GM19467 (cell line): ENCODE results near the gene TP53I13.
A peak's percentile ranks its signal among the peaks of the same experiment; 100 is the strongest.
"Not testable (repeated sequence)": the region's sequence is repeated elsewhere in the genome, so short reads cannot be mapped to it uniquely, and the experiment has no call there.

Experiments
- ATAC-seq: cut with Tn5 transposase; IDR thresholded peaks from one replicate; pipeline ENCODE4 v1.9.1; 2021; ENCODE audit warnings: mild to moderate bottlenecking, moderate library complexity; ENCODE audit not compliant: unreplicated experiment

TP53I13 gene, protein sequence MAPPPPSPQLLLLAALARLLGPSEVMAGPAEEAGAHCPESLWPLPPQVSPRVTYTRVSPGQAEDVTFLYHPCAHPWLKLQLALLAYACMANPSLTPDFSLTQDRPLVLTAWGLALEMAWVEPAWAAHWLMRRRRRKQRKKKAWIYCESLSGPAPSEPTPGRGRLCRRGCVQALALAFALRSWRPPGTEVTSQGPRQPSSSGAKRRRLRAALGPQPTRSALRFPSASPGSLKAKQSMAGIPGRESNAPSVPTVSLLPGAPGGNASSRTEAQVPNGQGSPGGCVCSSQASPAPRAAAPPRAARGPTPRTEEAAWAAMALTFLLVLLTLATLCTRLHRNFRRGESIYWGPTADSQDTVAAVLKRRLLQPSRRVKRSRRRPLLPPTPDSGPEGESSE

DNA sequence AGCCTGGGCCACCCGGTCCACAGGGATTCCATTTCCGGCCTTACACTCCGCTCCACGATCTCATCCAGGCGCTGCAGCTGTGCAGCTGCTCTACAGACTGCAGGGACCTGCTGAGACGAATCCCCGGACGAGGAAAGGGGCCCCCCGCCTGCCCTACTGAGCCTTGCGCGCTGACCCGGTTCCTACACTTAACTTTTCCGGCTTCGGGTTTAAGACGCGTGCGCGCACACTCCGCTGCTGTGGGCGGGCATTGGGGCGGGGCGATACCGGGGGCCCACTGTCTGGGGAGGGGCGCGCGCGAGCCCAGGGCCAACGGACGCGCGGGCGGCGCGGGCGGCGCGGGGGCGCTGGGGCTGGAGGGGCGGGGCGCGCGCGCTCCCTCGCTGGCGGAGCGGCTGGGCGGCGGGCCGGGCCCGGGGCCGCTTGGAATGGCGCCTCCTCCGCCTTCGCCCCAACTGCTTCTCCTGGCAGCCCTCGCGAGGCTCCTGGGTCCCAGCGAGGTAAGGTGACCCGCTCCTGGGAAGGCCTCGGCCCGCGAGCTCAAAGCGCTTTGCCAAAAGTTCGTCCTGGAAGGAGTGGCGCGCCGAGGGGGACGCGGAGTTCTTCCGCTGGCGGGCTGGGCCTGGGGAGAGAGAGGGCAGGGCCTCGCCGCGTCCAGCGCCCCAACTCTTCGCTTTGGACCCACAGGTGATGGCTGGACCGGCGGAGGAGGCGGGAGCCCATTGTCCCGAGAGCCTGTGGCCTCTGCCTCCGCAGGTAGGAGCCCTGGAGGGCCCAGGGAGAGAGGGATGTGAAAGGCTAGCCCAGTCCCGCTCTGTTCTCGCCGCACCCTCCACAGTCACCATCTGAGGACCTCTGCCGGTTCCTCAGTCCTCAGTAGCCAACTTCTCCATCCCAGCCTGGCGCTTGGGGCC, at the start of gene TP53I13:
TP53I13 (plus strand) TSS at position 371 of the 914 bp plus-strand sequence; CDS start at position 429, 58 bp downstream.
- ATAC-seq, result peak; percentile 45

DNA sequence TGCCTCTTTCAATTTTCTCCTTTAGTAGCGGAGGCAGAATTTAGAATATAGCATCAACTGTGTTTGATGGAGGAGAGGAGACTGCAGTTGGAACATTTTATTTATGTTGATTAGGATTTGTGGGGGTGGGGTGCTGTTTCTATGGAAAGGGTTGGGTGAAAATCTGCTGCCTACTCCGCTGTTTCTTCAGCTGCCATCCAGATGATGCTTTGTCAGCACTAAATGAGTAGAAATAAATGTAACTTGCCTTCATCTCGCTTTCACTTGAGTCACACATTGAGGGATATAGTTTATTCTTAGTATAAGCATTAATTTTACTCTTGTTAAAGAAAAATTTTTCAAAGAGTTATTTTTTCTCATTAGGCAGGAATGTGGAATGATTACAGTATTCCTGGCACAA, 43.8 kb upstream of the TP53I13 start:
- no peak for ATAC-seq

DNA sequence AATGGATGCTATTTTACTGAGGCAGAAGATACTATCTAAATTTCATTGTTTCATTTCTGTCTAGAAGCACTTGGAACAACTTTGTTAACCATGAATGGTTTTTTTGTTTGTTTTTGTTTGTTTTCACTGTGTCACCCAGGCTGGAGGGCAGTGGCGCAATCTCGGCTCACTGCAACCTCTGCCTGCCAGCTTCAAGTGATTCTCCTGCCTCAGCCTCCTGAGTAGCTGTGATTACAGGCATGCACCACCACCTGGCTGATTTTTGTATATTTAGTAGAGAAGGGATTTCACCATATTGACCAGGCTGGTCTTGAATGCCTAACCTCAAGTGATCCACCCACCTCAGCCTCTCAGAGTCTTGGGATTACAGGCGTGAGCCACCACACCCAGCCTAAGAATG, 42.2 kb upstream of the TP53I13 start:
- no peak for ATAC-seq

DNA sequence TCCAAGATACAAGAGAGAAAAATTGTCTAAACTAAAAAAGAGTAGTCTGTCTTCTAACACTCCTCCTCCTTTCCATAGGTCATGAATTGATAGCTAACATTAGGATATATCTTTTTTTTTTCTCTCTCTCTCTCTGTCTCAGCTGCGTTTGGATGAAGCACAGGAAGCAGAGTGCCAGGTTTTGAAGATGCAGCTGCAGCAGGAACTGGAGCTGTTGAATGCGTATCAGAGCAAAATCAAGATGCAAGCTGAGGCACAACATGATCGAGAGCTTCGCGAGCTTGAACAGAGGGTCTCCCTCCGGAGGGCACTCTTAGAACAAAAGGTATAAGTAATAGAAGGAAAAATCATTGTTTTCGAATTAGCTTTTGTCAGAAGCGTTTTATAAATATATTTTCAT, 34.5 kb upstream of the TP53I13 start:
- ATAC-seq, result no peak

DNA sequence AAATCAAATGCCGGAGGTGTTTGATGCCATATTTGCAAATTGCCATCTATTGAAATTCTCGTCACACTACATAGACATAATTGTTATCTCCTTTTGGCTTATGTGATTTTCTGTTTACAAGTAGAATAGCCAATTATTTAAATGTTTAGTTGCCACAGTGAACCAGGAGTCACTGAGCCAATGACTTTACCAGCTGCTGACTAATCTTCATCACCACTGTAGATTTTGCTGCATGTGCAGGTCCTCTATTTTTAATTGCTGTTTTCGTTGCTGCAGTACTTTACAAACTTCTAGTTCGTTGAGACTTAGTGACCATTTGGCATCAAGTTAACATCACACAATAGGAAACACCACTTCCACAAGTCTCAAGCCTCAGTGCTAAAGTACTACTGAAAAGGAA, 24.4 kb upstream of the TP53I13 start:
- no peak for ATAC-seq

DNA sequence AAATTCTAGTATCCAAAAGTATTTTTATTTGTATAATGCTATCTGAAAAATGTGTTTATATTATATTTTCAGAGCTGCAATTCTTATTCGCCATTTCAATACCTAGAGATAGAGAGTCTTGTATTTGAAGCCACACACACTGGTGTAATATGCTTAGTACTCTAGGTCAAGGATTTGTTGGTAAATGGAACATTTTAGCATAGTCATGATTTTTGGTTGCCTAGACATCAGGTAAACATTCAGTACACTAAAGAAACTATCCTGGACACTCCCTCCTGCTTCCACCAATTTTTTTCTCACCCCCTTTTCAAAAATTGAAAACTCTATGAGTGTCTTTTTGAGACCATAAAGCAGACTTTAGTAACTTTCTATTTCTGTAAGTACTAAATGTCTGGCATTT, 22.4 kb upstream of the TP53I13 start:
- ATAC-seq, result no peak

DNA sequence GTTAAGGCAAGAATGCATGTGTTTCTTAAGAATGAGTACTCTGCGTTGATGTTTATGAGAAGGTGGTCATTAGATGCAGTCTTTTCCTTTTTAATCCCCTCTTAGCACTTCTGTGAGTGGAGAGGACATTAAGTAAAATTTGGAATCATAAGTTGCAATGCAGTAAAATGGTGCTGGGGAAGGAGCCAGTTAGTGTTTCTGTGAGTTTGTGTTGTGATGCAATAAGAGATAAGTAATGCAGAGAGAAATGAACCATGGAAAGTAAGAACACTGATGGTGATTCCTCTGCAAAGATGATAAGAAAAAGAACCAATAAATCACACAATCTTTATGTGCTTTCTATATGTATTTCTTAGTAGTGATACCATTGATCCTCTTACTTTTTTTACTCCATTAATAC, 21.7 kb upstream of the TP53I13 start:
- ATAC-seq, result no peak

DNA sequence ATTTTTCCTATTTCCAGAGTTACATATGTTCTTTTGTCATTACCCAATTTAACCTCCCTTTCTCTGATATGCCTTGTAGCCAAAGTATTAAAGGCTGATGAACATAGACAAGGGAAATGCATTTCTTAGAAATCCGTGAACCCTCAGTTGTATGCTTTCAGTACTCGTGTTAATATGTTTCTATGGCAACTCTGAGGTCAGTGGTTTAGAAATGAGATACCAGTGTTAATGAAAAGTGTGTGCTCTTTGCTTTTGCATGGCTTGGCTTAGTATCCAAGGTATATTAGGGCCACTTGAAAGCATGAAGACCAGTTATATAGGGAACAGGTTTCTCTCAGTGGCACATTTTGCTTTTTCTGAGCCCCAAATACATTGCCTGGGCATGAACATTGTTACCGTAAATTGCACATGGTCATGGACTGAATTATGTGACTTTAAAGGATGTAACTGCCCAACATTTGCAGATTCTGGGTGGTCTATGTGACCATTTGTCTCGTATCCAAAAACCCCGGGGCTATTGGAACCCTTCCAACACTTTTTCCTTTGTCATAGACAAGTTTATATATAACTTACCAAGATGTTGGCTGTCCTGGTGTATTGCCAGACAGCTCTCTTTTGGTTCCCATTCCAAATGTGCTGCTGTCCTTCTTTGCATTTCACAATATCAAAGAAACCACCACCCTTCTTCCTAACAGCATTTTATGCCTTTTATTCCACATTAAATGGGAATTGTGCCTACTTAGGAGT, 19.2 kb upstream of the TP53I13 start:
- no peak for ATAC-seq

DNA sequence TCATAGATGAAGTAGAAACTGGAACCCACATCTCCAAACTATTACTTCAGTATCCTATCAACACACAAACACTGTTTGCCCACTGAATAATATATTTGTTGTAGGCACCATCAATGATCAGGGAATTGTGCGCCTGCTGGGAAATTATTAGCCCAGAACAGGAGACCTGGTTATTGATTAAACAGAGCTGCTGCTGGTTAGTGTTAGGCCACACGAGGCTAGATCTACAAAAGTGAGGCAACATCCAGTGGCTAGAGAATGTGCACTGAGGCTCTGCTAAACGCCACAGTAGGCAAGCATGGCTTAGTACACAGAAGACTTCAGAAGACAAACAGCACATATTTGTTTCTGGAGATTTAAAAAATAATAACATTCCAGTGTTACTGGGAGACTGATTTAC, 12.7 kb upstream of the TP53I13 start:
- no peak for ATAC-seq

DNA sequence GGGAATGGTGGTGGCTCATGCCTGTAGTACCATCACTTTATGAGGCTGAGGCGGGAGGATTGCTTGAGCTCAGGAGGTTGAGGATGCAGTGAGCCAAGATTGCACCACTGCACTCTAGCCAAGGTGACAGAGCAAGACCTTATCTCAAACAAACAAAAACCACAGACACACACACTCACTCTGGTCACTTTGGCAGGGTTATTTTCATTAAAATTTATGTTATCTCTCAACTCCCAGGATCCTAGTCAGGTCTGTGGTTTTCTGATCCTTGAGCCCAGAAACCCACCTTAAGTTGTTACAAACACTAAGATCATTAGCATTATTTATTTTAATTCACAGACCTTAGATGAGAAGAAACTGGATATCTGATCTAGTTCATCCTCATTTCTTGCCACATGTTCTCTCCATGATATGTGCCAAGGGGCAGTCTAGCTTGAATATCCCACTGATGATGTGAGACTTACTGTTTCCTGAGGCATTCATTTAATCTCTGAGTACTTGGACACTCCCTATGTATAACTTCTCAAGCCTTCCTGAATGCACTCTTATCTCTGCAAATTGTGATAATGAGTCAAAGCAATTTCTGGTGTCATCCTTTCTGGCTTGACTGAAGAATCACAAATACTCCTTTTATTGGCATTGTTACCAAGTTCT, 11.3 kb upstream of the TP53I13 start:
- ATAC-seq, result no peak

DNA sequence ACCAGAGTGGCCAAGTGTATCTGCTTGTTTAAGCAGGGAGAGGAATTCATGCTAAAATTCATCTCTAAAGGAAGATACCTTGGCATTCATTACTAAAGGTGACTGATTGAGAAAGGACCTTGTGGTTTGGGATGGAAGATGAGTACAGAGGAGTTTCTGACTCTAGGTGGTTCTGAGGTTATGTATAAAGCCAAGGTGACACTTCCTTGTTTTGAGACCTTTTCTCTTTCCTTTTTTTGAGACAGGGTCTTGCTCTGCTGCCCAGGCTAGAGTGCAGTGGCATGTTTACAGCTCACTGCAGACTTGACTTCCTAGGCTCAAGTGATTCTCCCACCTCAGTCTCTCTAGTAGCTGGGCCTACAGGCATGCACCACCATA, 10.8 kb upstream of the TP53I13 start:
- ATAC-seq, result no peak

DNA sequence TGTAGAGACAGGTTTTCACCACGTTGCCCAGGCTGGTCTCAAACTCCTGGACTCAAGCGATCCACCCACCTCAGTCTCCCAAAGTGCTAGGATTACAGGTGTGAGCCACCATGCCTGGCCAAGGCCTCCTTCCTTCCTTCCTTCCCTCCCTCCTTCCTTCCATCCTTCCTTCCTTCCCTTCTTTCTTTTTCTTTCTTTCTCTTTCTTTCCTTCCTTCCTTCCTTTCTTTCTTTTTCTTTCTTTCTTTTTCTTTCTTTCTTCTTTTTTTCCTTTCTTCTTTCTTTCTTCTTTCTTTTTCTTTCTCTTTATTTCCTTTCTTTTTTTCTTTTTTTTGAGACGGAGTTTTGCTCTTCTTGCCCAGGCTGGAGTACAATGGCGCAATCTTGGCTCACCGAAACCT, 10.4 kb upstream of the TP53I13 start:
- ATAC-seq, result not testable (repeated sequence)

DNA sequence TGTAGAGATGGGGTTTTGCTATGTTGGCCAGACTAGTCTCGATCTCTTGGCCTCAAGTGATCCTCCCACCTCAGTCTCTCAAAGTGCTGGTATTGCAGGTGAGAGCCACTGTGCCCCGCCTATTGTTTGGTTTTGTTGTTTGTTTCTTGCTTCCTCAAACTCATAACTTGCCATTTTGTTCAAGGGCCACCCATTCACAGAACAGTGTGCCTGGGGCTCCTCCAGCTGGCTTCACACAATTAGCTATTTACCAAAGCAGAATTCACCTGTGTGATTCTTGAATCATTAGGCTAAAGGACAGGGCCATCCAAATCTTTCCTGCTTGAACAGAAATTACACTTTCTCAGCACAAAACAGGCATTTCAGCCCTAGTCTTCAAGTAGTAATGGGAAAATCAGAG, 8.9 kb upstream of the TP53I13 start:
- ATAC-seq, result no peak

DNA sequence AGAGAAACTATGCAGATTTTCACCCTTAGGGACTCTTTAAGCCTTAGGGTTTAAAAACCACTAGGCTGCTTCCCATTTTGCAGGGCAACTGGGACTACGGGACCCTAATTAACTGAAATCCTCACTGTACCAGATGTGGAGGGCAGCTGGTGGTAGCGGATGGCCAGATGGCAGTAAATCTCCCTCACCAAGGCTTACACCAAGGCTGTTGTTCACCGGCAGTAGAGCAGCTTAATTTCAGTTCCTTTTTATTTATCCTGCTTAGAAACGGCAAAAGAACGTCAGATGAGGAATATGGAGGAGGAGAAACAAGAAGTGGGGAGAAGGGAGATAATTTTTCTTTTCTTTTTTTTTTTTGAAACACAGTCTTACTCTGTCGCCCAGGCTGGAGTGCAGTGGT, 8.2 kb upstream of the TP53I13 start:
- ATAC-seq, result no peak

DNA sequence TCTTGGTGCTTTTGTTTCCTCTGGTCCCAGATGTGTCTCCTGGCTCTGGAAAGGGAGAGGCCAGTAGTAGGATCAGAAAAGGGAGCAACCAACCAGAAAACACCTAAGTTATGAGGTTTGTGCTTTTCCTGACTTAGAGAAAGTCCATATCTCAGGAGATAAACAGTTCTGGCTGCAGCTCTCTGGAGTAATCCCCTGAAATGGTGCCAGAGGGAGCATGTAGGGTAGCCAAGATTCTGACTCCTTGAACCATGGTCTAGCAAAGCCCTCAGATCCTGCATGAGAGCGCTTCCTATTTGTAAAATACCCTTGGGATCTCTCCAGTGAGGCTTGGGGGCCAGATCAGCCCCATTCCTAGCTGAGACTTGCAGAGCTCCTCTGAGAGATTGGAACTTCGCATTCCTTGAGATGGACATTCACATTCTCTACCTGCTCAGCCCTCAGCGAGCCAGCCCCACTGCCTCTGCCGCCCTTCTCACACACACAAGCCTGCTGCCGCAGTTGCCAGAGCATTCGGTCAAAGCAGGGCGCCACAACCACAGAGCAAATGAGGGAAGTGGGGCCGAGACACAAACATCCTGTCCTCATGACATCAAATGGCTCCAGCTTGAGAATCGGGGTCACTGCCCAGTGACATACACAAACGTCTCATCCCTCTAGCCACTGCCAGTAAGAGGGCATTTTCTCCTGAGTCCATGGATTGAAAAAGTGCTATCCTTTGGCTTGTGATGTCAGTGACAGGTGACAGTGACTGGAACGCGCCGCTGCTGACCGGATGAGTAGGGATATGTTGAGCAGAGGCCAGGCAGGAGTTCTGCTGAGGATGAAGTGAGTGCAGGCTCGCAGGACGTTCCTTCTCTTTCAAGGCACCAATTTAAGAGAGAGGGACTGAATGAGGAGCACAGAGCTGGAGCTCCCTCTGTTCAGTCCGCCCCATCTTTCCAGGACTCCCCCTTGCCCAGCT, 6.7 kb upstream of the TP53I13 start:
- no peak for ATAC-seq

DNA sequence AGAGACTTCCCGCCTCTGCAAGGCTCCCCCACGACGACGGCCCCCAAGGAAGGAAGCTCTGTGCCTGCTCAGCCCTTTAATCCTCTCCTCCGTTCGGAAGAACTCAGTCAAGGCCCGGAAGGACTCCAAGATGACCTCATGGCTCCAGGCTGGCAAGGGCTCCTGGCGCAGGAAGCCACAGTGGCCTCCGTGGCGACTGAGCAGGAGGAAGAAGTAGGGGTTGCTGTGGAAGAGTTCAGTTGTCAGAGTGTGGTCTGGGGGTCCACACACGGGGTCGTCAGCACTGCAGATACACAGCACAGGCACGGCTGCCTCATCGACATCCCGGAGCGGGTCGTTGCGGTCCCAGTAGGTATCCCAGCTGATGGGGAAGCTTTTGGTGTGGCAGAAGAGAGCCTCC, 5.9 kb upstream of the TP53I13 start:
- ATAC-seq, result no peak

DNA sequence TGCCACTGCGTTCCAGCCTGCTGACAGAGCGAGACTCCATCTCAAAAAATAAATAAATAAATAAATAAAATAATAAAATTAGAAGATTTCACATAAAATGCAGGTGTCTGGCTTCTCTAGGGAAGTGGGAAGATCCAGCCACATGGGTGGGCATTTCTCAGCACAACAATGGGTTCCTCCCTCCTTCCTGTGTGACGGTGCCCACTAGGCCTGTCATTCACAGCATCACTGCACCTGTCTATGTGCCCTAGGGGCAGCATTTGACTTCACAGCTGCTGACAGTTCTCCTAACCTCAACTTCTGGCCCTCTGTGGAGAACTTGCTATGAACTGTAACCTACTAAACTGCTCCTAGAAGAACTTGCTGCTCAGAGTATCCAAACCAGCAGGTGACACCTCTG, 4.7 kb upstream of the TP53I13 start:
- no peak for ATAC-seq

DNA sequence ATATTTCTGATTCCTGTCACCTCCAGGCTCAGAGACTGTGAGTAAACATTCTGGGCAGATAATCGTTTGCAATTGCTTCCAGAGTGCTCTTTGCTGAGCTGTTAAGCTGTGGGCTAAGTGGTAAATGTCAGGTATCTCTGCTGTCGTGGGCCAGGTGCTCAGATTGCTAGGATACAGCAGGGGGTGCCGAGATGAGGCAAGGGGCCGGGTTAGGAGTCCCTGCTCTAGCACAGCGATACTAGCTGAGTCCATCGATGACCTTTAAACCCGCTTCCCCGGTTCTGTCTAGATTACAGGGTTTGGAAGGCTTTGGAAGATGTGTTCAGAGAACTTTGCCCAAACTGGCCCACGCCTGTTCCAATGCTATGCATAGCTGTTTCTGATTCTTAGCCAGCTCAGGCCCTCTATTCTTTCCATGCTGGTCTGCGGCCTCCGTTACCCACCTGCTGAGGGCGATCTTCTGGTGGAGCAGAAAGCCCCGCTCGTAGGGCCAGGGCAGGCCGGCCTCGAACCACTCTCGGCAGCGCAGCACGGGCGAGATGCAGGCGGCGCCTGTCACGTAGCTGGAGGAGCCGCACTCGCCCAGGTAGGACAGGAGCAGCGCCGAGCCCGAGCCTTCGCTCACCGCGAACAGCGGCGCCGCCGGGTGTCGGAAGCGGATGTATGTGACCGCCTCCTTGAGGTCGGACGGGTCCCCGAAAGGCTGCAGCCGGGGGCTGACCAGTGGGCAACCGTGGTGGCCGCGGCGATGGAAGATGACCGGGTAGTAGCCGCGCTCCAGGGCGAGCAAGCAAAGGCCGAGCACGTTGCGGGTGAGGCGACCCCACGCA, 2.6 kb upstream of the TP53I13 start:
- no peak for ATAC-seq
